Effector memory CD8-positive, alpha-beta T cell (primary cell): ENCODE data around the gene PLXDC1.
A peak's percentile ranks its signal among the peaks of the same experiment; 100 is the strongest.

ENCODE experiments used
- ATAC-seq: fragments of 150-1000 bp; cut with Tn5 transposase; replicated peaks from 2 replicates; pipeline ENCODE4 v1.10.0; 2021; ENCODE audit warnings: mild to moderate bottlenecking, moderate library complexity
- DNase-seq, 3 experiments: peaks; one replicate each; pipeline ENCODE4 v3.0.0; 2021
- H3K27ac Mint-ChIP-seq, 2 donors: one replicate each; pipeline ENCODE4 v1.8.0; 2022; ENCODE audit warnings: mild to moderate bottlenecking in 2 of 2, mixed read lengths in 2 of 2, moderate library complexity in 2 of 2
- H3K27me3 Mint-ChIP-seq, 2 donors: one replicate each; pipeline ENCODE4 v1.8.0; 2022; ENCODE audit warnings: mixed read lengths in 2 of 2
- H3K36me3 Mint-ChIP-seq: one replicate; pipeline ENCODE4 v1.8.0; 2022; ENCODE audit warnings: mild to moderate bottlenecking, moderate library complexity, mixed read lengths; ENCODE audit not compliant: insufficient read depth
- H3K4me1 Mint-ChIP-seq, 2 donors: one replicate each; pipeline ENCODE4 v1.8.0; 2022; ENCODE audit warnings: low read depth in 2 of 2, mixed read lengths in 2 of 2
- H3K4me3 Mint-ChIP-seq, 2 donors: one replicate each; pipeline ENCODE4 v1.8.0; 2022; ENCODE audit warnings: mild to moderate bottlenecking in 2 of 2, mixed read lengths in 2 of 2, moderate library complexity in 2 of 2
- H3K9me3 Mint-ChIP-seq, 2 donors: one replicate each; pipeline ENCODE4 v1.8.0; 2022; ENCODE audit warnings: mixed read lengths in 2 of 2

PLXDC1 gene

GRCh38 chr17:39084558-39084957 is 66.9 kb downstream of the PLXDC1 start:
- Mint-ChIP-seq H3K27ac (peak overlapping the region in 1 of 2 donors; percentile 56), H3K4me3 (no peak overlapping the region)
- ATAC-seq = no peak

DNA sequence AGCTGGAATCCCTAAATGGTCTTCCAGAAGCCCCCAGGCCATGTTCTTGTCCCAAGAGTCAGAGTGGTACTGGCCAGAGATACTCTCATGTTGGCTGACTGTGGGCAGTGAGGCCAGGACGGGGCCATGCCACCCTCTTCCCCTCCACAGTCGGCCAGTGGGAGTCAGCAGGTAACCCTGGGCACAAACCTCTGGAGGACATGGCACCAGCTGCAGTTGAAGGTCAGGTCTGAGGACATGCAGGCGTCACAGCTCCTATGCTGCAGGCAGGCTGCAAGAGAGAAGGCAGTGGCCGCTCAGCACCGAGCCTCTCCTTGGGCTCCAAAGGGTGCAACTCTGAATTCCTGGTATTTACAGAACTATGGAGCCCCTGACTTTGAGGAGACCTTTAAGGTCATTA is 68.2 kb downstream of the PLXDC1 start:
- no peaks in the 10 kb centered on the region for H3K9me3 Mint-ChIP-seq
- H3K36me3 Mint-ChIP-seq = no peaks in the 10 kb centered on the region
- ATAC-seq (no peak), DNase-seq (no peak)
- no peak overlapping the region for H3K27ac Mint-ChIP-seq
- peaks cover 2 to 5% of the 10 kb centered on the region in 2 donors for H3K4me1 Mint-ChIP-seq
- no peaks in the 10 kb centered on the region for H3K27me3 Mint-ChIP-seq
- no peak overlapping the region for H3K4me3 Mint-ChIP-seq

More at GRCh38 chr17:39084558-39084957, 66.9 kb downstream of the PLXDC1 start:
- Mint-ChIP-seq H3K9me3 (no peaks in the 10 kb centered on the region), H3K4me1 (peaks cover 2 to 5% of the 10 kb centered on the region in 2 donors), H3K36me3 (no peaks in the 10 kb centered on the region), H3K27me3 (no peaks in the 10 kb centered on the region)
- no peak for DNase-seq

DNA sequence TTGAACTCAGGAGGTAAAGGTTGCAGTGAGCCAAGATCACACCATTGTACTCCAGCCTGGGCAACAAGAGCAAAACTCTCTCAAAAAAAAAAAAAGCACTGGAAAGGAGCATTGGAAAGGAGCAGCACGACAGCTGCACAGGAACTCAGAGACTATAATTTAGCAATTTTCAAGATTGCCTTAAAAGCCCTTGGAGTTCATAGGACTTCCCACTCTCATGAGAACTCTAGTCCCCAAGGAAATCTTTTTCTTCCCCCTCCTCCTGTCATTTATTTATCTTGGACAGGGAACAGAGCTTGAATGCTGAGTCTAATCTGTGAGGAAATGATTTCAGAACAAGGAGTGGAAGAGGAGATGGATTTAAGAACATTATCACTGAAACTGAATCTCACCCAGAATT is 69.0 kb downstream of the PLXDC1 start:
- Mint-ChIP-seq H3K4me3 (no peak overlapping the region), H3K27ac (no peak overlapping the region)
- ATAC-seq = no peak

DNA sequence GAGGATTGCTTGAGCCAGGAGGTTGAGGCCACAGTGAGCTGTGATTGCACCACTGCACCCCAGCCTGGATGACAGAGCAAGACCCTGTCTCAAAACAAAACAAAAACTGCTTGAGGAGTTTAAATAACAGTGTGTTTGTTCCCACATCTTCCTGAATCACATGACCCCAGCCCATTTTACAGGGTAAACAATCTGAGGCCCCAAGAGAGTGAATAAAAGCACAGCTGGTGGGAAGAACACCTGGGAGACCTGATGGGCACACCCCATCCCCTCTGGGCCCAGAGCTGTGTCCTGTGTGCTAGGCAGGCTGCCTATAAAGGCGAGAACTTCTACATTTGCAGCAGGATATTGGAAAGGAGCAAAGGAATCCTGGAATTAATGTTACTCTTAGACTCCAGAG is 69.6 kb downstream of the PLXDC1 start:
- Mint-ChIP-seq H3K4me1 (peaks cover 2 to 5% of the 10 kb centered on the region in 2 donors), H3K27me3 (no peaks in the 10 kb centered on the region), H3K4me3 (no peak overlapping the region), H3K27ac (no peak overlapping the region), H3K9me3 (no peaks in the 10 kb centered on the region), H3K36me3 (no peaks in the 10 kb centered on the region)
- ATAC-seq (no peak), DNase-seq (no peak)

More for the DNA sequence above, 69.0 kb downstream of the PLXDC1 start:
- H3K27me3 Mint-ChIP-seq = no peaks in the 10 kb centered on the region
- H3K4me1 Mint-ChIP-seq = peaks cover 2 to 5% of the 10 kb centered on the region in 2 donors
- no peaks in the 10 kb centered on the region for H3K36me3 Mint-ChIP-seq
- DNase-seq = no peak
- no peaks in the 10 kb centered on the region for H3K9me3 Mint-ChIP-seq

GRCh38 chr17:39080421-39081078 is 70.9 kb downstream of the PLXDC1 start:
- no peaks in the 10 kb centered on the region for H3K36me3 Mint-ChIP-seq
- no peak overlapping the region for H3K4me3 Mint-ChIP-seq

DNA sequence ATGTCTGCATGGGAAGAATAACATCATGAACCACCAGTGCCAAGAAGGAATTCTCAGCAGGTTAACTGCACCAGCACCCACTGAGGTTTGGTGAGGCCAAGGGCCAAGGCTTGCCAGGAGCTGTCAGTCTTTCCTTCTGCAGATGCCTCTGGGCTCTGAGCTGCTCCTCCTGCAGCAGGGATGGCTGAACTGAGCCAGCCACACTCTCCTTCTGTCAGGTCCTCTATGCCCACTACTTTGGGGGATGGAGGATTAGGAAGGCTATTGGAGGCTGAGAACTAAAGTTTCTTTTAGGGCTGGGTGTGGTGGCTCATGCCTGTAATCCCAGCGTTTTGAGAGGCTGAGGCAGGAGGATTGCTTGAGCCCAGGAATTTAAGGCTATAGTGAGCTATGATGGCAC is 71.6 kb downstream of the PLXDC1 start:
- DNase-seq = no peak
- Mint-ChIP-seq H3K27me3 (no peaks in the 10 kb centered on the region), H3K4me1 (peaks cover 0 to 5% of the 10 kb centered on the region in 2 donors), H3K36me3 (peaks cover 2% of the 10 kb centered on the region), H3K4me3 (no peak overlapping the region), H3K9me3 (no peaks in the 10 kb centered on the region), H3K27ac (no peak overlapping the region)
- ATAC-seq = no peak

More at GRCh38 chr17:39080421-39081078, 70.9 kb downstream of the PLXDC1 start:
- Mint-ChIP-seq H3K27me3 (no peaks in the 10 kb centered on the region), H3K4me1 (peaks cover 2 to 5% of the 10 kb centered on the region in 2 donors), H3K9me3 (no peaks in the 10 kb centered on the region), H3K27ac (no peak overlapping the region)
- ATAC-seq (no peak), DNase-seq (no peak)

DNA sequence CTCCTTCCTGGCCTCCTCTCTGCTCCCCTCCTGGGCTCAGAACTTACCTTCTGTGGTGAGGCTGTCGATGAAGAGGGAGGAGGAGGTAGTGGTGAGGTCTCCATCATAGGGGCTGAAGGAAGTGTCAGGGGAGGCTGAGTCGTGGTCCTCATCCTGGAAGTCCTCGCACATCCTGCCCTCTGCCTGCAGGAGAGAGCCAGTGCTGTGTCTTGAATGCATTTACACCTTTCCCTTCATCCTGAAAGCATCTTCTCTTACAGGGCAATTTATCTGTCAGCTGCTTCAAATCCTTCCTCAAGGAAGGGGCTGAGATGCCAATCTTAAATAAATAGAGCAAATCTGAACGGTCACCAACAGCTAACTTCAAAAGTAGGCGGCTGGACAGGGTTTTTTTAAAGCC is 73.6 kb downstream of the PLXDC1 start:
- Mint-ChIP-seq H3K36me3 (peaks cover 3% of the 10 kb centered on the region), H3K27me3 (no peaks in the 10 kb centered on the region), H3K9me3 (no peaks in the 10 kb centered on the region), H3K4me1 (no peaks in the 10 kb centered on the region), H3K4me3 (no peak overlapping the region), H3K27ac (no peak overlapping the region)
- DNase-seq (no peak), ATAC-seq (no peak)

DNA sequence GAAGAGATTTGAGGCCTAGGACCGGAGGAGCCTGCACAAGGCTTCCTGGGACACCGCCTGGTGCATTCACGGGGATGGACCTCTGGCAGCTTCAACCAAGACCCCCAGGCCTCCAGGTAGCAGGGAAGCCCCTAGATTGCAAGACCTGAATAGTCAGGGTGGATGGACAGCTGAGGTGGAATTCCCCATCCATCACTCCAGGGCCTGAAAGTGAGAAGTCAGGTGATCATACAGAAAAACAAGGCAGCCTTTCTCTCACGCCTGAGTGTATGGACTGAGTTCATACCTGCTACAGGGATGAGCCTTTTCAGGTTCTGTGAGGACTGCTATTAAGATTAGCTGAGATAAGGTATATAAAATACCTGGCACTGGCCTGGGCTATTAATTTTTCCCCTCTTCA is 74.2 kb downstream of the PLXDC1 start:
- DNase-seq (no peak), ATAC-seq (no peak)
- Mint-ChIP-seq H3K27me3 (no peaks in the 10 kb centered on the region), H3K4me3 (no peak overlapping the region), H3K9me3 (no peaks in the 10 kb centered on the region), H3K36me3 (peaks cover 8% of the 10 kb centered on the region), H3K27ac (no peak overlapping the region), H3K4me1 (peaks cover 0 to 3% of the 10 kb centered on the region in 2 donors)

- peaks cover 8% of the 10 kb centered on the region for H3K36me3 Mint-ChIP-seq
- no peak overlapping the region for H3K4me3 Mint-ChIP-seq
- no peak for DNase-seq
- no peaks in the 10 kb centered on the region for H3K9me3 Mint-ChIP-seq
- peak overlapping the region; percentile 63 to 74 for H3K27ac Mint-ChIP-seq
- H3K4me1 Mint-ChIP-seq = peaks cover 0 to 5% of the 10 kb centered on the region in 2 donors
- ATAC-seq = no peak
- peaks cover 0 to 2% of the 10 kb centered on the region in 2 donors for H3K27me3 Mint-ChIP-seq
Measured at GRCh38 chr17:39074676-39075075, 76.8 kb downstream of the PLXDC1 start.

DNA sequence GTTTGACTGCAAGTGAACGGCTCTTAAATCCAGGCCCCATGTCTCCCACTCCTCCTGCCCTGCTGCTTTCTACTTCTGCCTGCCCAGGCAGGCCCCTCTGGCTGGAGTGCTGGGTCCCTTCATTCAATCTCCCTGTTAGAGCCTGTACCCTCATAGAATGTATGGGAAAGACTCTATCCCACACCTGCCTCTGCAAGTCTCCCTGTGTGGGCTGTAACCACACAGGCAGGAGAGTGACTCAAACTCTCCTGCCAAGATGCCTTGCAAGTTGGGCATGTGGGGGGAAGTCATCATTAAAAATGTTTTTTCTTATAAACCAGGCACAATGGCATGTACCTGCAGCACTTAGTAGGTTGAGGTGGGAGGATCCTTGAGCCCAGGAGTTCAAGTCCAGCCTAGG is 77.5 kb downstream of the PLXDC1 start:
- Mint-ChIP-seq H3K36me3 (peaks cover 11% of the 10 kb centered on the region), H3K9me3 (no peaks in the 10 kb centered on the region), H3K27ac (no peak overlapping the region), H3K27me3 (peaks cover 0 to 9% of the 10 kb centered on the region in 2 donors), H3K4me3 (no peak overlapping the region), H3K4me1 (peaks cover 4 to 9% of the 10 kb centered on the region in 2 donors)
- ATAC-seq (no peak), DNase-seq (no peak)

DNA sequence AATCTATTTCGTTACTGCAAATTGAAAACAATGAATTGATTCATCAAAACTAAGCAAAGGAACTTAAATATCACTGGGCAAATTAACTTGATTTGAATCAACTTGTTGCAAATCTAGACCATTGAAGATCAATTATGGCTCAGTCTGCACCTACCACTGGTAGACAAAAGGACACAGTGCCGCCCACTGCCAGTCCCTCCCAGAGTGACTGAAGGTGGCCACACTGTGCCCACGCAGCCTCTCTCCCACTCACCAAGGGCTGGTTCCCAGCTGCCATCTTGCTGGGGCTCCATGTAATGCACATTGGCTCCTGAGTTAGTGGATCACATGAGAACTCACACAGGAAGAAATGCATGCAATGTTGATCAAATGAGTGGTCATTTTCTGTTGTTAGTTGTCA is 78.1 kb downstream of the PLXDC1 start:
- ATAC-seq = no peak
- no peaks in the 10 kb centered on the region for H3K9me3 Mint-ChIP-seq
- H3K27me3 Mint-ChIP-seq = peaks cover 0 to 9% of the 10 kb centered on the region in 2 donors
- H3K27ac Mint-ChIP-seq = no peak overlapping the region
- no peak for DNase-seq
- H3K4me1 Mint-ChIP-seq = peaks cover 4 to 9% of the 10 kb centered on the region in 2 donors
- H3K4me3 Mint-ChIP-seq = no peak overlapping the region
- peaks cover 11% of the 10 kb centered on the region for H3K36me3 Mint-ChIP-seq

DNA sequence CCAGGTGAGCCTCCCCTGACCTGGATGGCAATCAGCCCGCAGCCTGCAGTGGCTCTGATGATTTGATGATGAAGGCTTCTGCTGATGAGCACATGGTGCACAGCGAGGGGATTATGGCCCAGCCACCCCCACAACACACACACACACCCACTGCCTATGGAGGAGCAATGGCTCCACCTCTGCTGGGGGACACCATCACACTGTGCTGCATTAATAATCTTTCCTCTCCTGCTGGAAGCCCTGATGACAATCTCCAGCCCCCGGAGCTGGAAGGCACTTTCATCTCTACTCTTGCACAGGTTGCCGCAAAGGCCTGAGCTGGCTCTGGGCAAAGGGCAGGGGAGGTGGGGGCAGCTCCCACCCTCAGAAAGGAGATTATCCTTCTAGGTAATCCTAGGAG is 79.9 kb downstream of the PLXDC1 start:
- ATAC-seq (no peak), DNase-seq (no peak)
- Mint-ChIP-seq H3K4me3 (no peak overlapping the region), H3K9me3 (no peaks in the 10 kb centered on the region), H3K27me3 (peaks cover 0 to 9% of the 10 kb centered on the region in 2 donors), H3K27ac (no peak overlapping the region), H3K4me1 (peaks cover 4 to 9% of the 10 kb centered on the region in 2 donors), H3K36me3 (peaks cover 11% of the 10 kb centered on the region)

- no peaks in the 10 kb centered on the region for H3K9me3 Mint-ChIP-seq
- DNase-seq (peak; percentile 30 to 43 (median 35)), ATAC-seq (peak; percentile 84)
- no peak overlapping the region for H3K4me3 Mint-ChIP-seq
- peaks cover 4 to 9% of the 10 kb centered on the region in 2 donors for H3K4me1 Mint-ChIP-seq
- peak overlapping the region in 1 of 2 donors; percentile 10 for H3K27ac Mint-ChIP-seq
- peaks cover 0 to 9% of the 10 kb centered on the region in 2 donors for H3K27me3 Mint-ChIP-seq
- peaks cover 8% of the 10 kb centered on the region for H3K36me3 Mint-ChIP-seq
Measured at GRCh38 chr17:39069114-39069756, 82.2 kb downstream of the PLXDC1 start.

- H3K36me3 Mint-ChIP-seq = peaks cover 3% of the 10 kb centered on the region
- no peak for ATAC-seq
- H3K27ac Mint-ChIP-seq = peak overlapping the region in 1 of 2 donors; percentile 38
Measured at GRCh38 chr17:39064819-39065218, 86.6 kb downstream of the PLXDC1 start.

More at GRCh38 chr17:39064819-39065218, 86.6 kb downstream of the PLXDC1 start:
- DNase-seq = no peak
- H3K4me1 Mint-ChIP-seq = peaks cover 10 to 11% of the 10 kb centered on the region in 2 donors
- no peaks in the 10 kb centered on the region for H3K9me3 Mint-ChIP-seq
- H3K27me3 Mint-ChIP-seq = peaks cover 0 to 8% of the 10 kb centered on the region in 2 donors
- H3K4me3 Mint-ChIP-seq = no peak overlapping the region
